ENCODE results near the gene PRKAR1B. TPM values are rescaled to one million over a fixed set of nuclear protein-coding genes. Genes with fewer than 3 reads are reported as not detected.

The PRKAR1B gene
- total RNA-seq, 1 experiment from 2014 or later = 43.3 TPM

DNA sequence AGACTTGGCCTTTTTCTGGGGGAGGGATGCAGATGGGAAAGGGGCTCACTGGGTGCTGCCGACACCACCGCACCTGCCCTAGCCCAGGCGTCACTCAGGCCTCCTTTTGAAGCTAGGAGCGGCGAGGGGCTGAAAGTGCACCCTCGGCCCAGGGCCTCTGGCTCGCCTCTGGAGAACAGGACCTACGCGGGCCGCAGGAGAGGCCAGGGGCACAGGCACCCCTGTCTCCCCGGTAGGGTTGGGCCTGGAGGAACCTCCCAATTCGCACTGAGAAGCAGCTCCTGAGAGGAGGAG, 46.5 kb upstream of the PRKAR1B start:
- Histone ChIP-seq H3K14ac (ENCODE audit: insufficient read depth, low read length) (no peak overlapping the region), H4K20me1 (ENCODE audit: control insufficient read depth, insufficient read depth, insufficient read length) (no peaks in the 10 kb centered on the region), H2BK20ac (ENCODE audit: low read depth, low read length, poor library complexity, severe bottlenecking) (no peak overlapping the region), H3K4ac (ENCODE audit: low read depth, low read length) (no peak overlapping the region), H3K79me1 (ENCODE audit: insufficient read depth, low read depth, low read length, poor library complexity, severe bottlenecking) (no peaks in the 10 kb centered on the region), H3K9me3 (ENCODE audit: control insufficient read depth, low read depth, low read length) (no peaks in the 10 kb centered on the region), H3K27ac (ENCODE audit: insufficient read length, low read depth, low read length) (no peak overlapping the region), H3K23me2 (ENCODE audit: insufficient read length, low read depth, low read length, poor library complexity, severe bottlenecking) (no peaks in the 10 kb centered on the region), H4K8ac (replicated peaks; ENCODE audit: insufficient read length, low read depth, low read length) (no peak overlapping the region), H3K9ac (ENCODE audit: extremely low read depth, insufficient read length, low read length) (no peak overlapping the region), H3K4me1 (ENCODE audit: insufficient read depth, low read length) (no peaks in the 10 kb centered on the region), H3K27me3 (ENCODE audit: insufficient read depth, low read length) (no peaks in the 10 kb centered on the region), H3K18ac (ENCODE audit: insufficient read length, low read depth, low read length) (no peak overlapping the region), H4K91ac (ENCODE audit: insufficient read length, low read depth, low read length) (no peak overlapping the region), H2AFZ (ENCODE audit: low read length) (no peak overlapping the region), H3T11ph (ENCODE audit: low read length) (no peak overlapping the region), H3K56ac (ENCODE audit: insufficient read length, low read depth, low read length) (no peak overlapping the region), H3K79me2 (ENCODE audit: insufficient read depth, low read length) (no peaks in the 10 kb centered on the region), H3K23ac (ENCODE audit: insufficient read length, low read depth, low read length) (no peak overlapping the region), H2BK15ac (ENCODE audit: low read depth, low read length) (no peak overlapping the region), H4K5ac (ENCODE audit: insufficient read length, low read depth, low read length) (no peak overlapping the region), H2BK120ac (ENCODE audit: low read depth, low read length, poor library complexity, severe bottlenecking) (no peak overlapping the region), H2AK5ac (ENCODE audit: insufficient read length, low read length) (no peak overlapping the region), H3K4me2 (ENCODE audit: insufficient read depth, insufficient read length, low read length) (no peak overlapping the region), H2BK12ac (ENCODE audit: insufficient read length, low read depth, low read length) (no peak overlapping the region), H2BK5ac (ENCODE audit: insufficient read length, low read length) (no peak overlapping the region)
- no peak for TF ChIP-seq CTCF (conservative IDR thresholded peaks at IDR 0.05)
- Mint-ChIP-seq H3K9me3 (no peaks in the 10 kb centered on the region), H3K4me3 (no peak overlapping the region), H3K4me1 (no peaks in the 10 kb centered on the region), H3K27me3 (ENCODE audit: low read depth) (no peaks in the 10 kb centered on the region), H3K36me3 (ENCODE audit: insufficient read depth in 1 of 3, low read depth in 3 of 3) (peaks cover 17 to 38% (median 29%) of the 10 kb centered on the region in 3 experiments), H3K27ac (no peak overlapping the region)
- WGBS (ENCODE audit: extremely low coverage, insufficient read length, low lambda C conversion rate) = no CpG with 5 or more reads among the region's 12 CpGs
- no peak for DNase-seq
